ENCODE results near the gene SPDYE6.
"Not testable (repeated sequence)": the region's sequence is repeated elsewhere in the genome, so short reads cannot be mapped to it uniquely, and the experiment has no call there.

The SPDYE6 gene

GRCh38 chr7:102364394-102364886 lies 8.2 kb upstream of the SPDYE6 start:
- not testable (repeated sequence) for H4K91ac ChIP-seq (ENCODE audit: low read length); H4K8ac ChIP-seq (ENCODE audit: low read length); H2BK12ac ChIP-seq (ENCODE audit: low read length in 2 of 2); H3K27me3 ChIP-seq (ENCODE audit: control insufficient read depth in 1 of 2, insufficient read depth in 1 of 2, low read length in 2 of 2); H3K4me1 ChIP-seq (ENCODE audit: control insufficient read depth, insufficient read depth, low read depth, low read length); H2BK120ac ChIP-seq (ENCODE audit: low read depth, low read length); H2BK15ac ChIP-seq (ENCODE audit: low read depth, poor library complexity, severe bottlenecking); H3K27ac ChIP-seq (ENCODE audit: low read length, poor library complexity, severe bottlenecking); H3K9me3 ChIP-seq (ENCODE audit: control insufficient read depth, low read length); H2BK5ac ChIP-seq (ENCODE audit: low read depth, low read length, poor library complexity, severe bottlenecking); H3K14ac ChIP-seq (ENCODE audit: low read length in 2 of 2); H3K23ac ChIP-seq (ENCODE audit: low read length in 2 of 2); H3K79me1 ChIP-seq (replicated peaks; ENCODE audit: low read length, poor library complexity, severe bottlenecking); H3K4ac ChIP-seq (ENCODE audit: low read depth in 1 of 2, low read length in 2 of 2); H2AFZ ChIP-seq (ENCODE audit: low read depth, low read length); H2AK5ac ChIP-seq (ENCODE audit: low read length, severe bottlenecking)
- Histone ChIP-seq H3K4me2 (ENCODE audit: low read length, poor library complexity, severe bottlenecking) (peak overlapping the region; percentile 42), H3K36me3 (ENCODE audit: control insufficient read depth in 1 of 2, insufficient read depth in 2 of 2, low read depth in 1 of 2, low read length in 2 of 2) (peaks cover 4 to 13% of the 10 kb centered on the region in 2 experiments), H3K4me3 (ENCODE audit: insufficient read depth in 1 of 2, low read depth in 1 of 2, low read length in 2 of 2) (peak overlapping the region; percentile 77 to 82), H3K9ac (ENCODE audit: low read length) (peak overlapping the region; percentile 82), H3K18ac (ENCODE audit: low read depth in 1 of 2, low read length in 2 of 2) (peak overlapping the region; percentile 48 to 79)
- DNase-seq, result peak; percentile 23
- WGBS, result 0% methylated on average over 5 of the region's 20 CpGs

GRCh38 chr7:102363549-102364393 lies 7.5 kb upstream of the SPDYE6 start:
- Histone ChIP-seq H2BK15ac (ENCODE audit: low read depth, poor library complexity, severe bottlenecking) (peak overlapping the region; percentile 83), H2BK5ac (ENCODE audit: low read depth, low read length, poor library complexity, severe bottlenecking) (peak overlapping the region; percentile 31), H3K4me2 (ENCODE audit: low read length, poor library complexity, severe bottlenecking) (peak overlapping the region; percentile 29), H4K8ac (ENCODE audit: low read length) (peak overlapping the region; percentile 41), H3K9ac (ENCODE audit: low read length) (peak overlapping the region; percentile 82), H2AFZ (ENCODE audit: low read depth, low read length) (peak overlapping the region; percentile 39), H3K4ac (ENCODE audit: low read depth in 1 of 2, low read length in 2 of 2) (peak overlapping the region in 1 of 2 experiments; percentile 81), H3K18ac (ENCODE audit: low read depth in 1 of 2, low read length in 2 of 2) (peak overlapping the region; percentile 66 to 79), H3K14ac (ENCODE audit: low read length in 2 of 2) (peak overlapping the region in 1 of 2 experiments; percentile 48), H3K36me3 (ENCODE audit: control insufficient read depth in 1 of 2, insufficient read depth in 2 of 2, low read depth in 1 of 2, low read length in 2 of 2) (peaks cover 4 to 13% of the 10 kb centered on the region in 2 experiments), H2BK120ac (ENCODE audit: low read depth, low read length) (peak overlapping the region; percentile 49), H3K27ac (ENCODE audit: low read length, poor library complexity, severe bottlenecking) (peak overlapping the region; percentile 64), H3K4me3 (ENCODE audit: insufficient read depth in 1 of 2, low read depth in 1 of 2, low read length in 2 of 2) (peak overlapping the region; percentile 77 to 82)
- DNase-seq, result peak; percentile 98
- not testable (repeated sequence) for H3K27me3 ChIP-seq (ENCODE audit: control insufficient read depth in 1 of 2, insufficient read depth in 1 of 2, low read length in 2 of 2); H3K23ac ChIP-seq (ENCODE audit: low read length in 2 of 2); H3K9me3 ChIP-seq (ENCODE audit: control insufficient read depth, low read length); H3K79me1 ChIP-seq (replicated peaks; ENCODE audit: low read length, poor library complexity, severe bottlenecking); H3K4me1 ChIP-seq (ENCODE audit: control insufficient read depth, insufficient read depth, low read depth, low read length); H2AK5ac ChIP-seq (ENCODE audit: low read length, severe bottlenecking); H2BK12ac ChIP-seq (ENCODE audit: low read length in 2 of 2); H4K91ac ChIP-seq (ENCODE audit: low read length)
- 0% methylated on average over 41 of the region's 76 CpGs for WGBS

- DNase-seq; H4K8ac ChIP-seq (ENCODE audit: low read length); H2AK5ac ChIP-seq (ENCODE audit: low read length, severe bottlenecking); H2BK15ac ChIP-seq (ENCODE audit: low read depth, poor library complexity, severe bottlenecking); H3K18ac ChIP-seq (ENCODE audit: low read depth in 1 of 2, low read length in 2 of 2); H3K4me3 ChIP-seq (ENCODE audit: insufficient read depth in 1 of 2, low read depth in 1 of 2, low read length in 2 of 2); H3K9ac ChIP-seq (ENCODE audit: low read length); H3K4ac ChIP-seq (ENCODE audit: low read depth in 1 of 2, low read length in 2 of 2); H2BK5ac ChIP-seq (ENCODE audit: low read depth, low read length, poor library complexity, severe bottlenecking); H3K27ac ChIP-seq (ENCODE audit: low read length, poor library complexity, severe bottlenecking); H2BK12ac ChIP-seq (ENCODE audit: low read length in 2 of 2); H3K23ac ChIP-seq (ENCODE audit: low read length in 2 of 2); H4K91ac ChIP-seq (ENCODE audit: low read length); H3K36me3 ChIP-seq (ENCODE audit: control insufficient read depth in 1 of 2, insufficient read depth in 2 of 2, low read depth in 1 of 2, low read length in 2 of 2); H2AFZ ChIP-seq (ENCODE audit: low read depth, low read length); H3K14ac ChIP-seq (ENCODE audit: low read length in 2 of 2); H3K27me3 ChIP-seq (ENCODE audit: control insufficient read depth in 1 of 2, insufficient read depth in 1 of 2, low read length in 2 of 2); H3K9me3 ChIP-seq (ENCODE audit: control insufficient read depth, low read length); H3K4me1 ChIP-seq (ENCODE audit: control insufficient read depth, insufficient read depth, low read depth, low read length); H3K4me2 ChIP-seq (ENCODE audit: low read length, poor library complexity, severe bottlenecking); H3K79me1 ChIP-seq (replicated peaks; ENCODE audit: low read length, poor library complexity, severe bottlenecking); H2BK120ac ChIP-seq (ENCODE audit: low read depth, low read length): not testable (repeated sequence)
- no CpG with 5 or more reads among the region's 6 CpGs for WGBS
These were observed 9.3 kb downstream of the SPDYE6 start for GRCh38 chr7:102346983-102347382.

- H2AK5ac ChIP-seq (ENCODE audit: low read length, severe bottlenecking); H2BK12ac ChIP-seq (ENCODE audit: low read length in 2 of 2); H3K18ac ChIP-seq (ENCODE audit: low read depth in 1 of 2, low read length in 2 of 2); H3K4ac ChIP-seq (ENCODE audit: low read depth in 1 of 2, low read length in 2 of 2); H3K4me1 ChIP-seq (ENCODE audit: control insufficient read depth, insufficient read depth, low read depth, low read length); H2BK5ac ChIP-seq (ENCODE audit: low read depth, low read length, poor library complexity, severe bottlenecking); DNase-seq; H3K27ac ChIP-seq (ENCODE audit: low read length, poor library complexity, severe bottlenecking); H2BK120ac ChIP-seq (ENCODE audit: low read depth, low read length); H2BK15ac ChIP-seq (ENCODE audit: low read depth, poor library complexity, severe bottlenecking); H3K4me2 ChIP-seq (ENCODE audit: low read length, poor library complexity, severe bottlenecking); H3K27me3 ChIP-seq (ENCODE audit: control insufficient read depth in 1 of 2, insufficient read depth in 1 of 2, low read length in 2 of 2); H3K9ac ChIP-seq (ENCODE audit: low read length); H4K8ac ChIP-seq (ENCODE audit: low read length); H4K91ac ChIP-seq (ENCODE audit: low read length); H3K14ac ChIP-seq (ENCODE audit: low read length in 2 of 2); H3K4me3 ChIP-seq (ENCODE audit: insufficient read depth in 1 of 2, low read depth in 1 of 2, low read length in 2 of 2); H3K9me3 ChIP-seq (ENCODE audit: control insufficient read depth, low read length); H3K79me1 ChIP-seq (replicated peaks; ENCODE audit: low read length, poor library complexity, severe bottlenecking); H2AFZ ChIP-seq (ENCODE audit: low read depth, low read length); H3K36me3 ChIP-seq (ENCODE audit: control insufficient read depth in 1 of 2, insufficient read depth in 2 of 2, low read depth in 1 of 2, low read length in 2 of 2); H3K23ac ChIP-seq (ENCODE audit: low read length in 2 of 2): not testable (repeated sequence)
- WGBS, result 75% methylated on average over 1 of the region's 7 CpGs
These were observed 15.5 kb downstream of the SPDYE6 start for GRCh38 chr7:102340599-102341368.
